Astrocyte (in vitro differentiated cells and primary cell): Measurements from ENCODE around the gene CCNL2. TPM values are rescaled to one million over a fixed set of nuclear protein-coding genes. Genes with fewer than 3 reads are reported as not detected.

Experiments
- DNase-seq: peaks from one replicate; pipeline ENCODE4 v3.0.0-alpha.2; 2010; ENCODE audit warnings: low read depth
- FAIRE-seq: peaks from 2 replicates; lab custom pipeline; 2011; peaks lifted over from hg19 to GRCh38; lab: Jason Lieb, UNC
- H2AFZ ChIP-seq: 2 replicates; pipeline ENCODE4 v1.6.0; 2012; ENCODE audit warnings: low read depth, low read length, inconsistent platforms
- H3K27ac ChIP-seq: 2 replicates; pipeline ENCODE4 v1.5.1; 2011; ENCODE audit warnings: low read depth, low read length, inconsistent platforms
- H3K27me3 ChIP-seq: 2 replicates; pipeline ENCODE4 v1.6.0; 2011; ENCODE audit warnings: low read length, inconsistent platforms; ENCODE audit not compliant: insufficient read depth
- H3K36me3 ChIP-seq: 2 replicates; pipeline ENCODE4 v1.5.1; 2011; ENCODE audit warnings: low read length, inconsistent platforms; ENCODE audit not compliant: insufficient read depth
- H3K4me1 ChIP-seq: 2 replicates; pipeline ENCODE4 v1.5.1; 2011; ENCODE audit warnings: low read length, inconsistent platforms; ENCODE audit not compliant: insufficient read depth
- H3K4me2 ChIP-seq: 2 replicates; pipeline ENCODE4 v1.6.0; 2012; ENCODE audit warnings: low read length, inconsistent platforms
- H3K4me3 ChIP-seq: 2 replicates; pipeline ENCODE4 v1.5.1; 2011; ENCODE audit warnings: low read depth, mild to moderate bottlenecking, low read length, inconsistent platforms; ENCODE audit not compliant: insufficient read depth
- H3K79me2 ChIP-seq: 2 replicates; pipeline ENCODE4 v1.6.0; 2012; ENCODE audit warnings: mild to moderate bottlenecking, low read length, inconsistent platforms; ENCODE audit not compliant: insufficient read depth
- H3K9ac ChIP-seq: 2 replicates; pipeline ENCODE4 v1.6.0; 2012; ENCODE audit warnings: mild to moderate bottlenecking, low read length, inconsistent platforms
- H3K9me3 ChIP-seq: 2 replicates; pipeline ENCODE4 v1.5.1; 2012; ENCODE audit warnings: low read depth, mild to moderate bottlenecking, low read length, inconsistent platforms; ENCODE audit not compliant: insufficient read depth
- H4K20me1 ChIP-seq: 2 replicates; pipeline ENCODE4 v1.6.0; 2012; ENCODE audit warnings: low read length, inconsistent platforms; ENCODE audit not compliant: insufficient read depth
- H3K27ac Mint-ChIP-seq: one replicate; pipeline ENCODE4 v1.8.0; 2021; ENCODE audit warnings: mild to moderate bottlenecking, mixed read lengths; ENCODE audit not compliant: unreplicated experiment
- H3K27me3 Mint-ChIP-seq: one replicate; pipeline ENCODE4 v1.8.0; 2021; ENCODE audit warnings: low read depth, mixed read lengths; ENCODE audit not compliant: unreplicated experiment
- H3K36me3 Mint-ChIP-seq: one replicate; pipeline ENCODE4 v1.8.0; 2021; ENCODE audit warnings: low read depth, mixed read lengths; ENCODE audit not compliant: unreplicated experiment
- H3K4me1 Mint-ChIP-seq: one replicate; pipeline ENCODE4 v1.8.0; 2021; ENCODE audit warnings: low read depth, mixed read lengths; ENCODE audit not compliant: unreplicated experiment
- H3K4me3 Mint-ChIP-seq: one replicate; pipeline ENCODE4 v1.8.0; 2021; ENCODE audit warnings: mild to moderate bottlenecking, moderate library complexity, mixed read lengths; ENCODE audit not compliant: unreplicated experiment
- H3K9me3 Mint-ChIP-seq: one replicate; pipeline ENCODE4 v1.8.0; 2021; ENCODE audit warnings: mild to moderate bottlenecking, mixed read lengths; ENCODE audit not compliant: unreplicated experiment
- EZH2 ChIP-seq: IDR thresholded peaks from 2 replicates; pipeline ENCODE4 v1.6.1; 2012; ENCODE audit warnings: mild to moderate bottlenecking, low read length, inconsistent platforms; ENCODE audit not compliant: insufficient read depth
- total RNA-seq: library from RNA; stranded (reverse); gene quantifications from 2 replicates; pipeline ENCODE4 v1.2.1, GENCODE V29; 2021
- TF ChIP-seq, protein P1 (sequence below): IDR thresholded peaks from 2 replicates; pipeline ENCODE4 v1.5.1; 2011; ENCODE audit warnings: low read depth, mild to moderate bottlenecking, inconsistent platforms, low read length, moderate library complexity; ENCODE audit not compliant: insufficient read depth

CCNL2 gene
- total RNA-seq, 1 donor from 2014 or later = 194 TPM

DNA sequence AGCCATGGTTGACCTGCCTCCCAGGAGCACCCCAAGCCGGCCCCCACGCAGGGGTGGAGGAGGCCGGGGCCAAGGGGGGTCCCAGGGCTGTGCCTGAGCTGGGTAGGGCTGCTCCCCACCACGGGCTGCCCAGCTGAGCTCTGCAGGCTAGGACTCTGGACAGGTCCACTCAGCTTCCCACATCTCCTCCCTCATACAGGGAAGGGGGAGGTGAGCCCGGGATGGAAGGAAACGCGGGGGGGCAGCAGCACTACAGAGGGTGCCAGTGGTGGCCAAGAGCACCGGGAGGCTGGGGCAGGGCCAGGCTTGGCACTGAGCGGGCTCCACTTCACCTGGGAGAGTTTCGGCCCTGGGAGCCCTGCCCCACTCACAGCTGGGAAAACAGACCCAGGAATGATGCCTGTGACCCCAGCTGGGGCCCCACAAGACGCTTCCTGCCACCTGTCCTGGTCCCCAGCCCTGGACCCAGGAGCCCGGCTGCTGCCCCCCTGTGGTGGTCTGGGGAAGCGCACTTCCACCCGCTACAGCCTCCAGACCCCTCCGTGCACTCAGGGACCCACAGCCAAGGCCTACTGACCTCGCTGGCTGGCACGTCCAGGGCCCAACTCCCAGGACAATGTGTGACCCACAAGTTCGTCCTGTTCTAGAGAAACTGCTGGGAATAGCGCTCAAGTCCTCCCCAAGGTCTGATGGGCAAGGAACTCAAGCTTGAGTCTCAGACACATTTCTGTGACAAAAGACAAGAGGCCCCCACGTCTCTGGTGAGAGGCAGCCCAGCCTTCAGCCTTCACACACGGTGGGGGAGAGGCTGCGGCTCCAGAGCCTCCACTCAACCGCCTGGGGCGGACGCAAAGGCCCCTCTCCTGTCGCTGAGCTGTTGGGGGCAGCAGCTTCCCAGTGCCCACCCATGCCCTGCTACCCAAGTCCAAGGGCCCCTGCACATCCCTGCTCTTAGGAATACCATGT lies 27.1 kb downstream of the CCNL2 start:
- DNase-seq (no peak), FAIRE-seq (no peak)
- no peak overlapping the region for H3K9ac ChIP-seq
- no peaks in the 10 kb centered on the region for H3K27me3 Mint-ChIP-seq
- H3K4me2 ChIP-seq = no peak overlapping the region
- H3K79me2 ChIP-seq = peaks cover 34% of the 10 kb centered on the region
- H3K36me3 ChIP-seq = peaks cover 3% of the 10 kb centered on the region
- no peak overlapping the region for H3K27ac Mint-ChIP-seq
- H3K36me3 Mint-ChIP-seq = peaks cover 2% of the 10 kb centered on the region
- H3K4me1 Mint-ChIP-seq = peaks cover 10% of the 10 kb centered on the region
- H3K4me1 ChIP-seq = peaks cover 18% of the 10 kb centered on the region
- peaks cover 4% of the 10 kb centered on the region for H3K9me3 ChIP-seq
- TF ChIP-seq EZH2 = no peak
- TF ChIP-seq, protein P1, sequence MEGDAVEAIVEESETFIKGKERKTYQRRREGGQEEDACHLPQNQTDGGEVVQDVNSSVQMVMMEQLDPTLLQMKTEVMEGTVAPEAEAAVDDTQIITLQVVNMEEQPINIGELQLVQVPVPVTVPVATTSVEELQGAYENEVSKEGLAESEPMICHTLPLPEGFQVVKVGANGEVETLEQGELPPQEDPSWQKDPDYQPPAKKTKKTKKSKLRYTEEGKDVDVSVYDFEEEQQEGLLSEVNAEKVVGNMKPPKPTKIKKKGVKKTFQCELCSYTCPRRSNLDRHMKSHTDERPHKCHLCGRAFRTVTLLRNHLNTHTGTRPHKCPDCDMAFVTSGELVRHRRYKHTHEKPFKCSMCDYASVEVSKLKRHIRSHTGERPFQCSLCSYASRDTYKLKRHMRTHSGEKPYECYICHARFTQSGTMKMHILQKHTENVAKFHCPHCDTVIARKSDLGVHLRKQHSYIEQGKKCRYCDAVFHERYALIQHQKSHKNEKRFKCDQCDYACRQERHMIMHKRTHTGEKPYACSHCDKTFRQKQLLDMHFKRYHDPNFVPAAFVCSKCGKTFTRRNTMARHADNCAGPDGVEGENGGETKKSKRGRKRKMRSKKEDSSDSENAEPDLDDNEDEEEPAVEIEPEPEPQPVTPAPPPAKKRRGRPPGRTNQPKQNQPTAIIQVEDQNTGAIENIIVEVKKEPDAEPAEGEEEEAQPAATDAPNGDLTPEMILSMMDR = peak; percentile 65
- peaks cover 26% of the 10 kb centered on the region for H4K20me1 ChIP-seq
- H3K27me3 ChIP-seq = no peaks in the 10 kb centered on the region
- H3K9me3 Mint-ChIP-seq = no peaks in the 10 kb centered on the region
- H3K4me3 ChIP-seq = no peak overlapping the region
- H3K4me3 Mint-ChIP-seq = no peak overlapping the region
- no peak overlapping the region for H3K27ac ChIP-seq
- H2AFZ ChIP-seq = no peak overlapping the region

DNA sequence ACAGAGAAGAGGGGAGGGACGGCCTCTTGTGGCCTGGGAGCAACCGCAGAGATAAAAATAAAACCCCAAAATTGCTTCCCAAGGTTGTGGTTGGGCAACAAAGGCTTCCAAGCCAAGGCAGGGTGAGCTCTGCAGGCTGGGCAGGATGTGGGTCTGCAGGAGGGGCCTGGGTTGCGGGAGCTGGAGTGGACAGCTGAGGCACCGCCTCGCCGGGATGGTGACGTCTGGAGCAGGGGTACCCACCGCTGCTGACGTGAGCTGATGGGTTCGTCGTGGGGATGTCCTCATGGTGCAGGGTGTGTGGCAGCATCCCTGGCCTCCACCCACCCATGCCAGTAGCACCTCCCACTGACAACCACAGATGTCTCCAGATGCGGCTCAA lies 27.8 kb downstream of the CCNL2 start:
- Mint-ChIP-seq H3K27me3 (no peaks in the 10 kb centered on the region), H3K9me3 (no peaks in the 10 kb centered on the region), H3K36me3 (peaks cover 2% of the 10 kb centered on the region), H3K4me3 (no peak overlapping the region), H3K4me1 (peaks cover 10% of the 10 kb centered on the region), H3K27ac (no peak overlapping the region)
- H3K4me2 ChIP-seq = no peak overlapping the region
- TF ChIP-seq EZH2 = no peak
- TF ChIP-seq, protein P1 = no peak
- no peak overlapping the region for H3K4me3 ChIP-seq
- H2AFZ ChIP-seq = no peak overlapping the region
- peaks cover 26% of the 10 kb centered on the region for H4K20me1 ChIP-seq
- peaks cover 3% of the 10 kb centered on the region for H3K36me3 ChIP-seq
- H3K9me3 ChIP-seq = peaks cover 8% of the 10 kb centered on the region
- H3K4me1 ChIP-seq = peaks cover 18% of the 10 kb centered on the region
- no peaks in the 10 kb centered on the region for H3K27me3 ChIP-seq
- no peak overlapping the region for H3K27ac ChIP-seq
- peaks cover 34% of the 10 kb centered on the region for H3K79me2 ChIP-seq
- FAIRE-seq = no peak
- DNase-seq = no peak
- H3K9ac ChIP-seq = no peak overlapping the region
